Testis (tissue), 2 donors: Measurements from ENCODE around the gene SSBP3.
"Not testable (repeated sequence)": the region's sequence is repeated elsewhere in the genome, so short reads cannot be mapped to it uniquely, and the experiment has no call there.

Experiments
- CTCF ChIP-seq, 3 experiments: fragments of 450-650 bp in 2 of 3; fragments of 200-600 bp in 1 of 3; sonication (generic) in 1 of 3; IDR thresholded peaks; one replicate each; pipeline ENCODE4 v1.5.1; 2016 to 2019; ENCODE audit warnings: antibody characterized with exemption in 3 of 3, mild to moderate bottlenecking in 2 of 3, moderate library complexity in 1 of 3
- POLR2A ChIP-seq: fragments of 450-650 bp; IDR thresholded peaks from one replicate; pipeline ENCODE4 v1.6.1; 2017; ENCODE audit warnings: antibody characterized with exemption, mild to moderate bottlenecking, moderate library complexity

DNA sequence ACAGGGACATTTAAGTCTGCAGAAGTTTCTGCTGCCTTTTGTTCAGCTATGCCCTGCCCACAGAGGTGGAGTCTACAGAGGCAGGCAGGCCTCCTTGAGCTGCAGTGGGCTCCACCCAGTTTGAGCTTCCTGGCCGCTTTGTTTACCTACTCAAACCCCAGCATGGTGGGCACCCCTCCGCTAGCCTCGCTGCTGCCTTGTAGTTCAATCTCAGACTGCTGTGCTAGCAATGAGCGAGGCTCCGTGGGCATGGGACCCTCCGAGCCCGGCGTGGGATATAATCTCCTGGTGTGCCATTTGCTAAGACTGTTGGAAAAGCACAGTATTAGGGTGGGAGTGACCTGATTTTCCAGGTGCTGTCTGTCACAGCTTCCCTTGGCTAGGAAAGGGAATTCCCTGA is 42.6 kb upstream of the SSBP3 start:
- not testable (repeated sequence) for TF ChIP-seq CTCF (IDR thresholded peaks at IDR 0.05); POLR2A
